CD4-positive, alpha-beta memory T cell (primary cell): Measurements from ENCODE around the gene LILRA5. TPM values are rescaled to one million over a fixed set of nuclear protein-coding genes. Genes with fewer than 3 reads are reported as not detected.
"Not testable (repeated sequence)": the region's sequence is repeated elsewhere in the genome, so short reads cannot be mapped to it uniquely, and the experiment has no call there.

Experiments used
- CTCF ChIA-PET: fragments of 350-600 bp; sonication (Branson Sonifier 250); formaldehyde crosslinking; loops from one replicate; lab custom pipeline; 2021; ENCODE audit warnings: inconsistent platforms; ENCODE audit not compliant: partially characterized antibody; lab: Charles Lee
- POLR2A ChIA-PET: fragments of 350-600 bp; sonication (Branson Sonifier 250); formaldehyde crosslinking; loops from one replicate; lab custom pipeline; 2021; ENCODE audit not compliant: partially characterized antibody; lab: Charles Lee
- DNase-seq, 5 donors: peaks; one replicate each; pipeline versions ENCODE4 v3.0.0 to v3.0.0-alpha.2; 2020 to 2022; ENCODE audit warnings: mixed read lengths in 1 of 5
- H3K27ac ChIP-seq: one replicate; pipeline ENCODE4 v1.7.0; 2013; ENCODE audit warnings: low read depth, low read length
- H3K27me3 ChIP-seq: 2 replicates; pipeline ENCODE4 v1.7.0; 2013; ENCODE audit warnings: mild to moderate bottlenecking, low read length, moderate library complexity; ENCODE audit not compliant: insufficient read depth
- H3K36me3 ChIP-seq: 2 replicates; pipeline ENCODE4 v1.7.0; 2013; ENCODE audit warnings: mild to moderate bottlenecking, low read length, moderate library complexity; ENCODE audit not compliant: insufficient read depth
- H3K4me1 ChIP-seq: 2 replicates; pipeline ENCODE4 v1.7.0; 2013; ENCODE audit warnings: mild to moderate bottlenecking, low read length, moderate library complexity; ENCODE audit not compliant: insufficient read depth
- H3K4me3 ChIP-seq, 2 donors: one replicate each; pipeline ENCODE4 v1.7.0; 2013; ENCODE audit warnings: low read length in 2 of 2, mild to moderate bottlenecking in 1 of 2
- H3K9me3 ChIP-seq, 2 donors: one replicate each; pipeline ENCODE4 v1.7.0; 2013; ENCODE audit warnings: low read length in 2 of 2, control low read depth in 1 of 2; ENCODE audit not compliant: control insufficient read depth in 1 of 2
- H3K27ac Mint-ChIP-seq, 7 donors: one replicate each; pipeline ENCODE4 v1.8.0; 2020 to 2021; ENCODE audit warnings: mixed read lengths in 7 of 7, mild to moderate bottlenecking in 6 of 7, inconsistent platforms in 3 of 7, moderate library complexity in 3 of 7
- H3K27me3 Mint-ChIP-seq, 2 donors: one replicate each; pipeline ENCODE4 v1.8.0; 2020 to 2021; ENCODE audit warnings: mixed read lengths in 2 of 2
- H3K36me3 Mint-ChIP-seq, 2 donors: one replicate each; pipeline ENCODE4 v1.8.0; 2020 to 2021; ENCODE audit warnings: mixed read lengths in 2 of 2, inconsistent platforms in 1 of 2, mild to moderate bottlenecking in 1 of 2
- H3K4me1 Mint-ChIP-seq, 4 donors: one replicate each; pipeline ENCODE4 v1.8.0; 2020 to 2021; ENCODE audit warnings: mixed read lengths in 4 of 4, mild to moderate bottlenecking in 1 of 4
- H3K4me3 Mint-ChIP-seq, 8 donors: one replicate each; pipeline ENCODE4 v1.8.0; 2020 to 2021; ENCODE audit warnings: mixed read lengths in 8 of 8, mild to moderate bottlenecking in 7 of 8, moderate library complexity in 6 of 8, inconsistent platforms in 3 of 8
- H3K9me3 Mint-ChIP-seq, 8 donors: one replicate each; pipeline ENCODE4 v1.8.0; 2020 to 2021; ENCODE audit warnings: mixed read lengths in 8 of 8, mild to moderate bottlenecking in 5 of 8, inconsistent platforms in 3 of 8, moderate library complexity in 1 of 8
- intact Hi-C: fragments of 100-400 bp; cut with micrococcal nuclease; formaldehyde crosslinking; loops from one replicate; pipeline ENCODE4 v1.15.1; 2023
- polyA plus RNA-seq, 2 donors: library from polyadenylated mRNA; unstranded; fragments of 300-500 nt; fragmentation: Illumina TruSeq; gene quantifications; one replicate each; pipeline ENCODE4 v1.2.3, GENCODE V29; 2021
- total RNA-seq, 2 experiments: library from RNA; stranded (reverse); gene quantifications; one replicate each; pipeline ENCODE4 v1.2.3, GENCODE V29; 2021

The LILRA5 gene
- total RNA-seq = under 1 TPM; 0.36 to 0.38 TPM
- not detected for polyA plus RNA-seq

GRCh38 chr19:54312436-54313377 lies at the start of gene LILRA5:
Gene LILRA5 (minus strand): TSS chr19:54313166. CDS start chr19:54313019, 147 bp downstream.
- Histone ChIP-seq H3K27me3 (peaks cover 5% of the 10 kb centered on the region), H3K4me3 (no peak within 1 kb of the TSS), H3K4me1 (no peaks in the 10 kb centered on the region), H3K9me3 (no peaks in the 10 kb centered on the region), H3K36me3 (no peaks in the 10 kb centered on the region), H3K27ac (no peak within 1 kb of the TSS)
- intact Hi-C loops = no loop called here
- no peak within 1 kb of the TSS for H3K4me3 Mint-ChIP-seq
- no peaks in the 10 kb centered on the region for H3K36me3 Mint-ChIP-seq
- ChIA-PET POLR2A (no interaction called here), CTCF (no interaction called here)
- no peak for DNase-seq
- peaks cover 22 to 26% of the 10 kb centered on the region in 2 donors for H3K27me3 Mint-ChIP-seq
- H3K4me1 Mint-ChIP-seq = peaks cover 0 to 1% (median 0%) of the 10 kb centered on the region in 4 donors
- H3K27ac Mint-ChIP-seq = no peak within 1 kb of the TSS
- no peaks in the 10 kb centered on the region for H3K9me3 Mint-ChIP-seq

GRCh38 chr19:54361680-54362422 lies 48.9 kb upstream of the LILRA5 start:
- ChIA-PET POLR2A (interaction anchor here (0.6 to 4.5 kb wide), 6 partner anchors 10 to 680 kb away, joined by 4 to 19 read pairs (median 6); no protein-coding TSS in a partner anchor), CTCF (interaction anchor here (1.1 to 1.4 kb wide), 2 partner anchors 10 to 28 kb away, joined by 3 to 21 read pairs; no protein-coding TSS in a partner anchor)
- peak overlapping the region in 1 of 2 donors; percentile 22 for H3K4me3 ChIP-seq
- H3K27me3 ChIP-seq, H3K36me3 ChIP-seq, H3K9me3 Mint-ChIP-seq, H3K27me3 Mint-ChIP-seq, DNase-seq, H3K9me3 ChIP-seq: not testable (repeated sequence)
- intact Hi-C loops = loop anchor here (2.0 kb wide), 1 partner anchor 17 kb away; no protein-coding TSS in a partner anchor
- H3K4me1 ChIP-seq = peaks cover 56% of the 10 kb centered on the region
- H3K27ac Mint-ChIP-seq = peak overlapping the region; percentile 86 to 96 (median 92)
- H3K4me3 Mint-ChIP-seq = peak overlapping the region; percentile 77 to 91 (median 86)
- H3K4me1 Mint-ChIP-seq = peaks cover 33 to 71% (median 50%) of the 10 kb centered on the region in 4 donors
- H3K27ac ChIP-seq = peak overlapping the region; percentile 29
- H3K36me3 Mint-ChIP-seq = peaks cover 17 to 24% of the 10 kb centered on the region in 2 donors

- H3K4me3 Mint-ChIP-seq, H3K9me3 ChIP-seq, H3K27me3 Mint-ChIP-seq, H3K9me3 Mint-ChIP-seq, H3K4me3 ChIP-seq, H3K27me3 ChIP-seq, POLR2A ChIA-PET, H3K27ac ChIP-seq, intact Hi-C loops: not testable (repeated sequence)
- Mint-ChIP-seq H3K36me3 (peaks cover 4 to 24% of the 10 kb centered on the region in 2 donors), H3K4me1 (peaks cover 21 to 49% (median 32%) of the 10 kb centered on the region in 4 donors), H3K27ac (peak overlapping the region in 1 of 7 donors; percentile 57)
- Histone ChIP-seq H3K36me3 (peaks cover 18% of the 10 kb centered on the region), H3K4me1 (peaks cover 39% of the 10 kb centered on the region)
- CTCF ChIA-PET = interaction anchor here (0.7 to 1.1 kb wide), 2 partner anchors 29 to 31 kb away, joined by 4 to 8 read pairs; no protein-coding TSS in a partner anchor
- DNase-seq = peak; percentile 66 to 74 (median 74)
Observed at GRCh38 chr19:54359149-54359820, 46.3 kb upstream of the LILRA5 start.

GRCh38 chr19:54357381-54357780 lies 44.4 kb upstream of the LILRA5 start:
- no peak for DNase-seq
- no peaks in the 10 kb centered on the region for H3K27me3 Mint-ChIP-seq
- POLR2A ChIA-PET = interaction anchor here (1.7 to 3.2 kb wide), 3 partner anchors 21 to 34 kb away, joined by 5 to 15 read pairs (median 6); no protein-coding TSS in a partner anchor
- no peak overlapping the region for H3K27ac ChIP-seq
- intact Hi-C loops = no loop called here
- H3K4me3 Mint-ChIP-seq = no peak overlapping the region
- no peaks in the 10 kb centered on the region for H3K27me3 ChIP-seq
- no peaks in the 10 kb centered on the region for H3K9me3 ChIP-seq
- no peaks in the 10 kb centered on the region for H3K9me3 Mint-ChIP-seq
- CTCF ChIA-PET = interaction anchor here (0.7 to 5.9 kb wide), 4 partner anchors 13 to 32 kb away, joined by 3 to 90 read pairs (median 6); no protein-coding TSS in a partner anchor
- H3K36me3 Mint-ChIP-seq = peaks cover 4 to 28% of the 10 kb centered on the region in 2 donors
- H3K4me1 Mint-ChIP-seq = peaks cover 16 to 36% (median 23%) of the 10 kb centered on the region in 4 donors
- H3K36me3 ChIP-seq = peaks cover 18% of the 10 kb centered on the region
- no peak overlapping the region for H3K4me3 ChIP-seq
- H3K27ac Mint-ChIP-seq = peak overlapping the region in 1 of 7 donors; percentile 10
- H3K4me1 ChIP-seq = peaks cover 20% of the 10 kb centered on the region

- Mint-ChIP-seq H3K36me3 (peaks cover 4 to 21% of the 10 kb centered on the region in 2 donors), H3K4me3 (no peak overlapping the region), H3K9me3 (no peaks in the 10 kb centered on the region), H3K27ac (no peak overlapping the region), H3K4me1 (peaks cover 12 to 29% (median 16%) of the 10 kb centered on the region in 4 donors), H3K27me3 (no peaks in the 10 kb centered on the region)
- Histone ChIP-seq H3K27ac (no peak overlapping the region), H3K27me3 (no peaks in the 10 kb centered on the region), H3K4me3 (no peak overlapping the region), H3K9me3 (no peaks in the 10 kb centered on the region), H3K36me3 (peaks cover 18% of the 10 kb centered on the region), H3K4me1 (peaks cover 15% of the 10 kb centered on the region)
- ChIA-PET CTCF (interaction anchor here (1.1 to 5.9 kb wide), 3 partner anchors 22 to 33 kb away, joined by 5 to 90 read pairs (median 6); no protein-coding TSS in a partner anchor), POLR2A (interaction anchor here (1.7 to 3.2 kb wide), 3 partner anchors 22 to 35 kb away, joined by 5 to 15 read pairs (median 6); no protein-coding TSS in a partner anchor)
- intact Hi-C loops = no loop called here
- no peak for DNase-seq
Observed at GRCh38 chr19:54356444-54357056, 43.6 kb upstream of the LILRA5 start.

- no peak for DNase-seq
- Histone ChIP-seq H3K4me1 (peaks cover 6% of the 10 kb centered on the region), H3K9me3 (no peaks in the 10 kb centered on the region), H3K27ac (no peak overlapping the region), H3K4me3 (no peak overlapping the region), H3K27me3 (no peaks in the 10 kb centered on the region), H3K36me3 (peaks cover 18% of the 10 kb centered on the region)
- no peak overlapping the region for H3K4me3 Mint-ChIP-seq
- H3K27me3 Mint-ChIP-seq = no peaks in the 10 kb centered on the region
- peaks cover 4 to 18% of the 10 kb centered on the region in 2 donors for H3K36me3 Mint-ChIP-seq
- H3K27ac Mint-ChIP-seq = peak overlapping the region in 2 of 7 donors; percentile 12 to 31
- no peaks in the 10 kb centered on the region for H3K9me3 Mint-ChIP-seq
- intact Hi-C loops = no loop called here
- ChIA-PET CTCF (interaction anchor here (1.5 to 5.9 kb wide), 4 partner anchors 16 to 34 kb away, joined by 4 to 90 read pairs (median 8); no protein-coding TSS in a partner anchor), POLR2A (interaction anchor here (1.7 to 3.2 kb wide), 2 partner anchors 23 to 33 kb away, joined by 5 to 15 read pairs; no protein-coding TSS in a partner anchor)
- peaks cover 5 to 20% (median 10%) of the 10 kb centered on the region in 4 donors for H3K4me1 Mint-ChIP-seq
Observed at GRCh38 chr19:54355675-54356074, 42.7 kb upstream of the LILRA5 start.
